Measurements from ENCODE around the gene POTEG.
"Not testable (repeated sequence)": the region's sequence is repeated elsewhere in the genome, so short reads cannot be mapped to it uniquely, and the experiment has no call there.

DNA sequence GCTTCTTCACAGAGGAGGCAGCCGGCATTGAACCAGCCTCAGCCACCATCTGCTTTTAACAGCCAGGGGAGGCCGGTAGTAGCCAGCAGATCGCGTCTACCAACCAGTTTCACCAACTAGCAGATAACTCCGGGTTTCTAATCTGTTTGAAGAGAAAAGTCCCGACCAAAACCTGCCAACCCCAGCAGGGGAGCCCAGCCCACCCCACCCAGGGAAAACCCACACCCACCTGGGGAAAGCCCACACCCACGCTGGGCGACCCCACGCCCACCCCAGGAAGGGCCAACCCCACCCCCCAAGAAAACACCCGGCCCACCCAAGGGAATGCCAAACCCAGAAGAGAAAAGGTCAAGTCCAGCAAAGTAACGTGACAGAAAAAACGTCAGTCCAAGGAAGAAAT is at the start of gene POTEG:
- TF ChIP-seq CTCF (conservative IDR thresholded peaks at IDR 0.05; ENCODE audit: low read length); EZH2phosphoT487 (IDR thresholded peaks at IDR 0.05; ENCODE audit: borderline replicate concordance, low read depth, low read length): not testable (repeated sequence)

Data from OCI-LY7 (cell line).